GM19463 (cell line): ENCODE measurements around the gene HOXD12.

Experiments
- ATAC-seq: cut with Tn5 transposase; IDR thresholded peaks from one replicate; pipeline ENCODE4 v1.9.1; 2021; ENCODE audit warnings: mild to moderate bottlenecking, moderate library complexity; ENCODE audit not compliant: unreplicated experiment

The HOXD12 gene

GRCh38 chr2:176105078-176105729 lies 5.6 kb downstream of the HOXD12 start:
- no peak for ATAC-seq

- ATAC-seq = no peak
Observed at GRCh38 chr2:176105730-176106580, 6.4 kb downstream of the HOXD12 start.

DNA sequence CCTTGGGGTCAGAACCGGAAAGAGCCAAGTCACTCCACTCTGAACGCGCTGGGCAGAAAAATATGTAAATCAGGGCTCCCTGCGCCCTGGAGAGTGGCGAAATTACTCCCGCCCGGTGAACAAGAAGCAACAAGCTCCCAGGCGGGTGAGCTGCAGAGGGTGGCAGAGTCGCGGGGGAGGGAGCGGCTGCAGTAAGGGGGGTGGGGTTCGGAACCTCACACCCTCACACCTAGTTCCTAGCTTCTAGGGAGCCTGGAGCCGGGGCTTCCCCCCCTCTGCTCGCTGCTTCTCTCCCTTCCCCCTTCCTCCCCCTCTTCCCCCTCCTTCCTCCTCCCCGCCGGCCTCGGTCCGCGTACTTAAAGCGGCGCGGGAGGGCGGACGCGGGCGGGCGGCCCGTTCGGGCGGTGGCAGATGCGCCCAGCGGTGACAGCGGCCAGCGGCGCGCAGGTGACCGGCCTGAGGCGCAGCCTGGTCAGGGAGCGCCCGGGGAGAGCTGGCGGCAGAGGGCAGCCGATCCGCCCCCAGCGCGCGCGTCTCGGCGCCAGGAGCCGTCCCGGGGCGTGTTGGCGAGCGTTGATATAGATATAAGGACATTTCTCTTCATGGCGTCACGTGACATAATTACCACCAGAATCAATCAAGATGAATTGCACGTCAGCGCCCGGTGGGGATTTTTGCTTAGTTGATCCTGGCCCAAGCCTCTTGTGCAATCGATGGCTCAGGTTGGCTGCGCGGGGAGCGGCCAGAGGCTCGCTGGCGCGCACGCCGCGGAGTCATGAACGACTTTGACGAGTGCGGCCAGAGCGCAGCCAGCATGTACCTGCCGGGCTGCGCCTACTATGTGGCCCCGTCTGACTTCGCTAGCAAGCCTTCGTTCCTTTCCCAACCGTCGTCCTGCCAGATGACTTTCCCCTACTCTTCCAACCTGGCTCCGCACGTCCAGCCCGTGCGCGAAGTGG lies 7.3 kb downstream of the HOXD12 start, which contains the start of gene HOXD11:
Gene HOXD11, plus strand, starts transcription at position 700 of the 959 bp plus-strand sequence. Its CDS starts 76 bp downstream, at position 776.
- no peak for ATAC-seq

- ATAC-seq = no peak
Observed at GRCh38 chr2:176107731-176108181, 8.2 kb downstream of the HOXD12 start.

DNA sequence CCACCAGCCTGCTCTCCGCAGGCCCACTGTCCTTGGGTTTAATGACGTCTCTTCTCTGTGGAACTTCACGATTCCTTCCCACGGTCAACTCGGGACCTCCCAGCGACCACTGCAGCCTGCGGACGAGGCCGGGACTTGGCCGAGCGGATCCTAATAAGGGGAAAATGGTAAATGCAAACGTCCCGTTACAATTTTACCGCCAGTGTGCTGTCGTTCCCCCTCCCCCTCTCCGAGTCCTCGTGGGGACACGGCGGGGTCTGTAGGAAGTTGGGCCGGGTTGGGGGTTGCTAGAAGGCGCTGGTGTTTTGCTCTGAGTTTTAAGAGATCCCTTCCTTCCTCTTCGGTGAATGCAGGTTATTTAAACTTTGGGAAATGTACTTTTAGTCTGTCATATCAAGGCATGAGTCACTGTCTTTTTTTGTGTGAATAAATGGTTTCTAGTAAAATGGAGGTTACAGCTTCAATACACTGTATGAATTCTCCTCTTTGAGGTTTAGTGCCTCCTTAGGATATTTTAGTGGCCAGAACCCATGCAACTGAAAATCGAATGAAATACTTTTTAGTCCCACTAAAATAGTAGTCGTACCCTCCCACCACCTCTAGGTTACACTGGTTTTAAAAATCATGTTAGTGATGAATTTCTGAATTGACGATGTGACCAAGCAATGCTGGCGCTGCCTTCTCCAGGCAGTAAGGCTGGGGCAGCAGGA lies 9.8 kb downstream of the HOXD12 start:
- ATAC-seq = no peak

DNA sequence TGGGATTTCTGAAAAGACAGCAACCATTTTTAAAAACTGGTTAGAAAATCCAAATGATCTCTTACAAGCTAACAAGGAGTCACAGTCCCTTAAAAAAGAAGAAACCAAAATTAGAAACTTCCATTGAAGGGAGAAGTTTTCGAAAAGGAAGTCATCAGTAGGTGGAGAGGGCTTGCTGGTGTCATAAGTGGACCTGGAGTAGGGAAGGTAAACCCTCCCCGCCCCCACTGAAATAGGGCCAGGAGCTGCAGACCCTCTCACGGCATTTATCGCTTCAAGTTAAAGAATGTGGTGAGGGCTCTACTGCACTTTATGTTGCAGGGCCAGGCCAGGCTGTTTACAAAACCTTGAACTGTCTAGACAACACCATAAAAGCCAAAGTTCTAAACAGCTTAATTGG lies 10.4 kb downstream of the HOXD12 start:
- no peak for ATAC-seq

DNA sequence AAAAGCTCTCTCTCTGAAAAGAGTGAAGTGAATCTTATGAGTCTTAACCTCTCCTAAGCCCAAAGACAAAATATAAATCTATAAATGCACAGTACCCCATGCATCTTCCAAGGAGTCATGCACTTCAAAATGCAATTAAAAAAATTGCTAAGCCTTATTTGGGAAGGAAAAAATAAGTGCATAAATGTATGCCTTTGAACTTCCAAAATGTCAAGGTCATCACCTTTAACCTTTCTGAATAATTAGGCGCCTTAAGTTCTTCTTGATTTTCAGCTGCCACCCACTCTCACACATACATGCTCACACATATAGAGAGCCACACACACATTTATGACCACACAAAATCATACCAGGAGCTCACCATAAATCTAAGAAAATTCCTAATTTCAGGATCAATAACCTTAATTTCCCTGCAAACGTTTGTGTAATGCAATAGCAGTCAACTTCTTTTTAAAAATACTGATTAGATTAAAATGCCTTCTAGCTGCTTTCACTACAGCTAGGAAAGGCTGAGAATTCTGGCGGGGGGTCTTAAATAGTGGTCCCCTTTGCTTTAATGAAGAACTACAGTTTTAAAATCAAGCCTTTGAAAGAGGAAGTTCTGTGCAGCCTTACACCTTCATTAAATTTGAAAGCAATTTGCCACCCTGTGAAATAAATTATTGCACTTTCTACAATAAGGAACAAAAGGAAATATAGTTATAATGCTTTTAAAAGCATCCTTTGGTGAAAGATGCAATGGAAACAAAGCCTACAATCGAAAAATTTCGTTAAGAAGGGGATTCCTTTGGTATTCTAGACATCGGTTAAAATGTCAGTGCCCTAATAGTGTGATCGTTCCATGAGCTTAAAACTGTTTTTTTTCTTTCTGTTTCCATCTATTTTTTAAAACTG lies 11.1 kb downstream of the HOXD12 start:
- no peak for ATAC-seq

DNA sequence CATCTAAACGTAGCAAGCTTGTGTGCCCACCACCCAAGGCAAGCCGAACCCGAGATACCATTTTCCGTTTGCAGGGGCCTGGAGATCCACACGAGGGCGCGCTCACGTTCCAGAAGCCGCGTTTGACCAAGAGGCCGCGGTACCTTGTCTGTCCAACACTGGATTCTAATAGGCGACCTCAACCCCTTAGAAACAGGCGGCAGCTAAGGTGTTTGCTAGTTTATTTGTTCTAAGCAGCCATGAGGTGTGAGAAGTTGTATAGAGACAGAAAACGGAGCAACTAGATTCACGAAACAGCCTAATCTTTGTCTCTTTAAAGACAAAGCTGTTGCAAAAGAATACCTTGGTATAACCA lies 11.7 kb downstream of the HOXD12 start:
- ATAC-seq = no peak

DNA sequence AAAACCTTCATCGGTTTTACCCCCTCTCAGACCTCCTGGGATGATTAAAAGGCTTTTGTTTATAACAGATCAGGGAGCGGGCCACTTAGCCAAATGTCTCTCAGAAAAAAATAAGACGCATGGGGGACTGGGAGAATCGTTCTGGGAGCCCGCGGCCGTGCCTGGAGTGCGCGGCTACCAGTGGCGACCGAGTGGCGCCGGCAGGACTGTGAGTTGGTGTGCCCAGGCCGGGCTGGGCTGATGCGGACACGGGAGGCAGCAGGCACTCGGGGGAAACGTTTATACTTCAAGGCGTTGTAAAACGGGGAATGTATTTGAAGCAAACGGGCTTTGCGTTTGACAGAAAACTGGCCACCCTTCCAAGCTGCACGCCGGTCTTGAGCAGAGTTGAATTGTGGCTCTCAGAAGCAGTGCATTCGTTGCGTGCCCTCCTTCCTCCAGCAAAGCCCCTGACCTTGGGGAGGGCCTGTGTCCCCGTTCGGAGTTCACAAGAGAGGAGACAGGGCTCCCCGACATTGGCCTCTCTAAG lies 12.3 kb downstream of the HOXD12 start:
- ATAC-seq = no peak

DNA sequence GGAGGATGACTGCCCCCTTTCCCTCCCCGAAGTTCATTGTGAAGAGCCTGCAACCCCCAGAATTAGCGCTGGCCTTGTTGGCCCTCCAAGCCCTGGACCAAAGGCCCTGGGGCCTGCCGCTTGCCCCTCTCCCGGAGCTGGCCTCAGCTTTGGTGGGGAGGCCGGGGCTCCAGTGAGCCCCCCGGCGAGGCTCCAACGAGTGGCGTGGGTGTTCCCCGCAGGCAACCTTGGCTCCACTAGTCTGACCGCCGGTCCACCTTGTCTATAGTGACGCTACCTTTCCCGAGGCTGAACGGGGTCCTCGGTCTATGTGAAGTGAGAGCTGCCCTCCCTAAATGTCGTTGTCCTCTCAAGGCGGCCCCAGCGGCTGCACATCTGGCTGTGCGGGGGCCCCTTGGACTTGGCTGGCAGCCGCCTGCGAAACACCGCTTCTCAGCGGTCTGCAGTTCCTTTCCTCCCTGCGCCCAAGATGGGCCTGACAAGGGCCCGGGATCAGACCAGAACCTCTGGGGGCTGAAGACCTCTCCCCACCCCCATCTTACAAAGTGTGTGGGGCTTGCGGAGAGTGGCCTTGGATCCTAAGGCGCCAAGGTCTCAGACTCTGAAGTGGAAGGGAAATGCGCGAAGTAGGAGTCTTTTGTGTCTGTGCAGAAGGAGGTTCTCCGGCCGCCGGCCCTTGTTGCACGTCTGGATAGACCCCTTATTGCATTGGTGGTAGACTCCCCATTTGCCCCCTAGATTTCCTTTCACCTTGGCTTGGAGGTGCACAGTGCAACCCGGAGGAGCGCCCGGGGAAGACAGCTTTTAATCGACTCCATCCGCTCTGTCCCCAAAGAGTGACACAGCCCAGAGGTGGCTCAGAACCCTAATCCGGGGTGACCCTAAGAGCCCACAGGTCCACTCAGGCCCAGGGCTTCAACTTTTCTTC lies 13.0 kb downstream of the HOXD12 start:
- ATAC-seq = no peak

DNA sequence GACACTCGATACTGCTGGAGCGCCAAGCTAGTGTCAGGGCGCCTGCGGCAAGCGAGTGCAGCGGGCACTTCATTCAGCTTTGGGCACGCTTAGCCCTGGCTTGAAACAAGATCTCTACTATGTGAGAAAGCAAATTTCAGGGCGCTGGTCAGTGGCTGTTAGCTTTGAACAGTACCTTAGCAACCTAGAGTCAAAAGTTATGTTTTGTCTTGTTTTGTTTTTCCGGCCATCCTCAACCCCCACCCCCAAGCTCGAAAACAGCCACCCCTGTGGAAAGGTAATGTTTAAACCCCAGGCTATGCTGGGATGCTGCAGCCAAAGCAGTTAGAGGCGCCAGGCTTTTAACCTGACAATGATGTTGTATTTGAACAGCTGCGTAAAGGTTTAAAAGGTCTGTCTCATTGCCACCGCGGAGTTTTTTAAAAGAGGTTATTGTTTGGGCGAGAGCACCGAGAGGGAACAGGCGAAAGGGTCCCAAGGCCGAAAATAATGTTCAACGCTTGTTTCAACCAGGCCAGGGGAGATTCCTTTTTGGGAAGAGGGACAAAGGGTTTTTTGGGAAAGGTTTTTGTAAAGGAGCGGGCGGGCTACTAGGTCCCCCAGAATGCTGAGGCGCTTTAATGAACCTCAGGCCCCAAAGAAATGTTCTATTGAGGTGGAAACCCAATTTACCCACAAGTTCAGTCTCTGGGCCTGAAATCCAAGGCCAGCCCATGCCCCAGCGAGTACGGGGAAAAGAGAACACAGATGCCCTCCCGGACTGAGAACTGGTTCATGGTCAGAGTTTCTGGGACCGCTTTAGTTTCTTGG lies 14.7 kb downstream of the HOXD12 start:
- ATAC-seq = no peak

- ATAC-seq = no peak
Observed at GRCh38 chr2:176114930-176115625, 15.5 kb downstream of the HOXD12 start.

GRCh38 chr2:176115883-176116813 lies 16.6 kb downstream of the HOXD12 start, which contains the start of gene HOXD10:
TSS of gene HOXD10 (plus strand) at chr2:176116778. CDS start at chr2:176116834, 56 bp downstream.
- ATAC-seq = no peak

DNA sequence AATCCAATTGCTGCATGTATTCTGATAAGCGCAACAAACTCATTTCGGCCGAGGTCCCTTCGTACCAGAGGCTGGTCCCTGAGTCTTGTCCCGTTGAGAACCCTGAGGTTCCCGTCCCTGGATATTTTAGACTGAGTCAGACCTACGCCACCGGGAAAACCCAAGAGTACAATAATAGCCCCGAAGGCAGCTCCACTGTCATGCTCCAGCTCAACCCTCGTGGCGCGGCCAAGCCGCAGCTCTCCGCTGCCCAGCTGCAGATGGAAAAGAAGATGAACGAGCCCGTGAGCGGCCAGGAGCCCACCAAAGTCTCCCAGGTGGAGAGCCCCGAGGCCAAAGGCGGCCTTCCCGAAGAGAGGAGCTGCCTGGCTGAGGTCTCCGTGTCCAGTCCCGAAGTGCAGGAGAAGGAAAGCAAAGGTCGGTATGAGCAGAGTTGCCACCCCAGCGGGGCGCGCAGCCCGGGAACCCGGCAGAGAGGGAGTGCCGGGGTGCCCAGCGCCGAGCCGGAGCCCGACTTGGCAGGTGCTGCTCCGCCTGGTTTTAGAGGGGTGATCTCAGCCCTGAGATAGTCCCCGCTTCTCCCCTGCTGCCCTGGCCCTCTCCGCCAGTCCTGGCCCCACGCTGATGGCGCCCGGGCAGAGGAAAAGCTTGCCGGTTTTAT lies 17.7 kb downstream of the HOXD12 start:
- no peak for ATAC-seq

- ATAC-seq = no peak
Observed at GRCh38 chr2:176117823-176118371, 18.3 kb downstream of the HOXD12 start.
